Measurements from ENCODE around the gene CGN. TPM values are rescaled to one million over a fixed set of nuclear protein-coding genes. Genes with fewer than 3 reads are reported as not detected.
A peak's percentile ranks its signal among the peaks of the same experiment; 100 is the strongest.

The CGN gene
- total RNA-seq, 6 experiments from 2014 or later = 15.9 to 65.4 (median 38.6) TPM

DNA sequence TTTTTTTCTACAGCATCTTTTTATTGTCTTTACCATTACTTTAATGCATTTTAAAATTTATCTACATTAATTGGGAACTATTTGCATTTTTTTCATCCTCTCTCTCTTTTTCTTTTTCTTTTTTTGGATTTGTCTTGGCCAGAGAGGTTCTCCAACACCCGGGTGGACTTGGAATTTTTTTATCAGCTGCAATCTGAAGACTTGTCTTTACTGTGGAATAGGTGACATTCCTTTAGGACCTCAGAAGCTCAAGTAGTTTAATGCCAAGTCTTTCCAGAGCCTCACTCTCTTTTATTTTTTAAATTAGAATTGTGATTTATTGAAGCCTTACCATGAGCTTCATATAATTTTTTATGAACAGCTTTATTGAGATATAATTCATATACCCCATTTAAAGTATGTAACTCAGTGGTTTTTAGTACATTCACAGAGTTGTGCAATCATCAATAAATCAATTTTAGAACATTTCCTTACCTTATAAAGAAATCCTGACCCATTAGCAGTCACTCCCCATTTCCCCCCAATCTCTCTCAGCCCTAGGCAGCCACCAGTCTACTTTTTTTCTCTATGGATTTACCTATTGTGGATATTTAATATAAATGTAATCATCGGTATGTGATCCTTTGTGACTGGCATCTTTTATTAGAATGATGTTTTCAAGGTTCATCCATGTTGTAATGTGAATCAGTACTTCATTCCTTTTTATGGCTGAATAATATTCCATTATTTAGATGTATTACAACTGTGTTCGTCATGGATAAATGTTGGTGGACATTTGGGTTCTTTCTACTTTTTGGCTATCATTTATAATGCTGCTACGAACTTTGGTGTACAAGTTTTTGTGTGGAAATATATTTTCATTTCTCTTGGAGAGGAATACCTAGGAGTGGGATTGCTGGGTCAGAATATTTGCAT lies 35.1 kb downstream of the CGN start:
- Histone ChIP-seq H3K4me1 (peaks cover 0 to 20% (median 10%) of the 10 kb centered on the region in 4 donors), H3K27ac (no peak overlapping the region), H3K36me3 (no peaks in the 10 kb centered on the region), H3K27me3 (no peaks in the 10 kb centered on the region), H3K4me3 (no peak overlapping the region), H3K9me3 (no peaks in the 10 kb centered on the region)
- DNase-seq (no peak), ATAC-seq (no peak)
- WGBS (ENCODE audit: insufficient coverage, low coverage, low lambda C conversion rate, missing lambda C conversion rate) = 76% methylated on average over 4 of the region's 4 CpGs
- intact Hi-C loops (cut with DNase I) = loop anchor here in 1 of 2 donors (10.0 kb wide), 1 partner anchor 49 kb away; no protein-coding TSS in a partner anchor
- TF ChIP-seq, protein P1, sequence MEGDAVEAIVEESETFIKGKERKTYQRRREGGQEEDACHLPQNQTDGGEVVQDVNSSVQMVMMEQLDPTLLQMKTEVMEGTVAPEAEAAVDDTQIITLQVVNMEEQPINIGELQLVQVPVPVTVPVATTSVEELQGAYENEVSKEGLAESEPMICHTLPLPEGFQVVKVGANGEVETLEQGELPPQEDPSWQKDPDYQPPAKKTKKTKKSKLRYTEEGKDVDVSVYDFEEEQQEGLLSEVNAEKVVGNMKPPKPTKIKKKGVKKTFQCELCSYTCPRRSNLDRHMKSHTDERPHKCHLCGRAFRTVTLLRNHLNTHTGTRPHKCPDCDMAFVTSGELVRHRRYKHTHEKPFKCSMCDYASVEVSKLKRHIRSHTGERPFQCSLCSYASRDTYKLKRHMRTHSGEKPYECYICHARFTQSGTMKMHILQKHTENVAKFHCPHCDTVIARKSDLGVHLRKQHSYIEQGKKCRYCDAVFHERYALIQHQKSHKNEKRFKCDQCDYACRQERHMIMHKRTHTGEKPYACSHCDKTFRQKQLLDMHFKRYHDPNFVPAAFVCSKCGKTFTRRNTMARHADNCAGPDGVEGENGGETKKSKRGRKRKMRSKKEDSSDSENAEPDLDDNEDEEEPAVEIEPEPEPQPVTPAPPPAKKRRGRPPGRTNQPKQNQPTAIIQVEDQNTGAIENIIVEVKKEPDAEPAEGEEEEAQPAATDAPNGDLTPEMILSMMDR (IDR thresholded peaks at IDR 0.05) = no peak
- no peak for TF ChIP-seq POLR2A (IDR thresholded peaks at IDR 0.05)

GRCh38 chr1:151547119-151547899 lies 36.1 kb downstream of the CGN start:
- H3K4me1 ChIP-seq = peaks cover 0 to 13% (median 6%) of the 10 kb centered on the region in 4 donors
- intact Hi-C loops (cut with DNase I) = loop anchor here in 1 of 2 donors (10.0 kb wide), 1 partner anchor 47 kb away; no protein-coding TSS in a partner anchor
- TF ChIP-seq, protein P1 (IDR thresholded peaks at IDR 0.05) = peak in 1 of 4 donors; percentile 7
- no peak for TF ChIP-seq POLR2A (IDR thresholded peaks at IDR 0.05)
- ATAC-seq = peak; percentile 95 to 98 (median 96)
- no peaks in the 10 kb centered on the region for H3K9me3 ChIP-seq
- peak overlapping the region in 2 of 3 donors; percentile 41 to 54 for H3K27ac ChIP-seq
- no peaks in the 10 kb centered on the region for H3K36me3 ChIP-seq
- H3K4me3 ChIP-seq = no peak overlapping the region
- WGBS (ENCODE audit: insufficient coverage, low coverage, low lambda C conversion rate, missing lambda C conversion rate) = 16% methylated on average over 6 of the region's 7 CpGs
- no peaks in the 10 kb centered on the region for H3K27me3 ChIP-seq
- DNase-seq = peak; percentile 76 to 88 (median 88)

GRCh38 chr1:151547900-151548230 lies 36.7 kb downstream of the CGN start:
- WGBS (ENCODE audit: insufficient coverage, low coverage, low lambda C conversion rate, missing lambda C conversion rate) = no CpG with 5 or more reads among the region's 3 CpGs
- ATAC-seq (no peak), DNase-seq (peak in 1 of 3 donors; percentile 31)
- Histone ChIP-seq H3K4me1 (peaks cover 0 to 12% (median 6%) of the 10 kb centered on the region in 4 donors), H3K27ac (peak overlapping the region in 2 of 3 donors; percentile 41 to 54), H3K36me3 (no peaks in the 10 kb centered on the region), H3K27me3 (no peaks in the 10 kb centered on the region), H3K9me3 (no peaks in the 10 kb centered on the region), H3K4me3 (no peak overlapping the region)
- TF ChIP-seq, protein P1 (IDR thresholded peaks at IDR 0.05) = no peak
- TF ChIP-seq POLR2A (IDR thresholded peaks at IDR 0.05) = no peak
- intact Hi-C loops (cut with DNase I) = loop anchor here in 1 of 2 donors (10.0 kb wide), 1 partner anchor 47 kb away; no protein-coding TSS in a partner anchor

GRCh38 chr1:151549199-151549598 lies 38.0 kb downstream of the CGN start:
- 100% methylated on average over 1 of the region's 2 CpGs for WGBS (ENCODE audit: insufficient coverage, low coverage, low lambda C conversion rate, missing lambda C conversion rate)
- intact Hi-C loops (cut with DNase I) = loop anchor here in 1 of 2 donors (10.0 kb wide), 1 partner anchor 46 kb away; no protein-coding TSS in a partner anchor
- ATAC-seq (no peak), DNase-seq (no peak)
- peaks cover 0 to 12% (median 6%) of the 10 kb centered on the region in 4 donors for H3K4me1 ChIP-seq
- H3K27me3 ChIP-seq = no peaks in the 10 kb centered on the region
- H3K4me3 ChIP-seq = no peak overlapping the region
- no peaks in the 10 kb centered on the region for H3K36me3 ChIP-seq
- no peak overlapping the region for H3K27ac ChIP-seq
- H3K9me3 ChIP-seq = no peaks in the 10 kb centered on the region
- TF ChIP-seq POLR2A (IDR thresholded peaks at IDR 0.05) = no peak
- TF ChIP-seq, protein P1 (IDR thresholded peaks at IDR 0.05) = no peak

Measured in right lobe of liver (tissue), 6 donors.